Mammary epithelial cell (primary cell): Measurements from ENCODE around the gene RANGRF.

Experiments
- EZH2 ChIP-seq: IDR thresholded peaks from 2 replicates; pipeline ENCODE4 v1.6.1; 2012; ENCODE audit warnings: low read length, inconsistent platforms, borderline replicate concordance
- TF ChIP-seq, protein P1 (sequence below), 2 donors: IDR thresholded peaks in 1 of 2; conservative IDR thresholded peaks in 1 of 2; 2 replicates each; pipeline ENCODE4 v1.5.1; 2011 to 2012; ENCODE audit warnings: inconsistent platforms in 2 of 2, low read length in 2 of 2, mild to moderate bottlenecking in 2 of 2, control low read depth in 1 of 2, low read depth in 1 of 2; ENCODE audit not compliant: insufficient read depth in 1 of 2; ENCODE audit errors: extremely low read depth in 1 of 2

DNA sequence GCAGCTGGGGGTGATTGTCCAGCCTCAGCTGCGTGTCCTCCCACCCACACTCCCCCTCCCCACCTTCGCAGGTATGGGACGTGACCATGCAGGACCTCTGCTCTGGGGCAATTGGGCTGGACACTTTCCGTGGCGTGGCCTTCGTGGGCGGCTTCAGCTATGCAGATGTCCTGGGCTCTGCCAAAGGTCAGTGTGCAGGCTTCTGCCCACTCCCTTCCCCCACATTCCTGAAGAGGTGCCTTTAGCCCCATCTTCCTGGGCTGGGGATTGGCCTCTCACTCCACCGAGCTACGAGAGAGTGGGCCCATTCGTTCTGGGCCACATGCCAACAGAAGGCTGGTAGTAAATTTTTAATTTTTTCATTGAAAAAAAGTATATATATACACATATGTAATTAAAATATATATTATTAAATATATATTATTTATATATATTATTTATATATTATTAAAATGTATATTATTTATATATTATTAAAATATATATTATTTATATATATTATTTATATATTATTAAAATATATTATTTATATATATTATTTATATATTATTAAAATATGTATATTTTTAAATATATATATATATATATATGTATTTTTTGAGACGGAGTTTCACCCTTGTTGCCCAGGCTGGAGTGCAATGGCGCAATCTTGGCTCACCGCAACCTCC is 20.9 kb upstream of the RANGRF start:
- TF ChIP-seq, protein P1, sequence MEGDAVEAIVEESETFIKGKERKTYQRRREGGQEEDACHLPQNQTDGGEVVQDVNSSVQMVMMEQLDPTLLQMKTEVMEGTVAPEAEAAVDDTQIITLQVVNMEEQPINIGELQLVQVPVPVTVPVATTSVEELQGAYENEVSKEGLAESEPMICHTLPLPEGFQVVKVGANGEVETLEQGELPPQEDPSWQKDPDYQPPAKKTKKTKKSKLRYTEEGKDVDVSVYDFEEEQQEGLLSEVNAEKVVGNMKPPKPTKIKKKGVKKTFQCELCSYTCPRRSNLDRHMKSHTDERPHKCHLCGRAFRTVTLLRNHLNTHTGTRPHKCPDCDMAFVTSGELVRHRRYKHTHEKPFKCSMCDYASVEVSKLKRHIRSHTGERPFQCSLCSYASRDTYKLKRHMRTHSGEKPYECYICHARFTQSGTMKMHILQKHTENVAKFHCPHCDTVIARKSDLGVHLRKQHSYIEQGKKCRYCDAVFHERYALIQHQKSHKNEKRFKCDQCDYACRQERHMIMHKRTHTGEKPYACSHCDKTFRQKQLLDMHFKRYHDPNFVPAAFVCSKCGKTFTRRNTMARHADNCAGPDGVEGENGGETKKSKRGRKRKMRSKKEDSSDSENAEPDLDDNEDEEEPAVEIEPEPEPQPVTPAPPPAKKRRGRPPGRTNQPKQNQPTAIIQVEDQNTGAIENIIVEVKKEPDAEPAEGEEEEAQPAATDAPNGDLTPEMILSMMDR (conservative IDR thresholded peaks at IDR 0.05 in 1 of 2, IDR thresholded peaks at IDR 0.05 in 1 of 2; ENCODE audit: extremely low read depth in 1 of 2, insufficient read depth in 1 of 2, low read depth in 1 of 2, low read length in 2 of 2): no peak
- no peak for TF ChIP-seq EZH2
